ENCODE results near the gene MYL10.

Gene MYL10

DNA sequence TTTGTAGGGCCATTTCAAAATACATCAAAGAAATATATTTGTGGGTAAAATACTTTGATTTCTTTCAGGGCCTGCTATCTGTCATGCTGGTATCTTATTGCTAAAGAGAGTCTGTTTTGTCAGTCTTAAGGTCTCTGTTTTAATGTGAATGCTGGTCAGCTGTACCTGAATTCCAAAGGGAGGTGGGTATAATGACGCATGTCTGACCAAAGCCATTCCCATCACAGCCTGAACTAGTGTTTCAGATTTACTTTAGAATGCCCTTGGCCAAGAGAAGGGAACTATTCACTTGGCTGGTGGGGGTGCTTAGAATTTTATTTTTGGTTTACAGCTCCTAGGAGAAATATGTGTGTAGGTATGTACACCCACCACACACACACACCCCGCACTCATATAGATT is 30.6 kb upstream of the MYL10 start:
- Histone ChIP-seq H3K4me1 (ENCODE audit: control insufficient read depth, low read length) (no peaks in the 10 kb centered on the region), H3F3A (ENCODE audit: control insufficient read depth, insufficient read depth) (no peaks in the 10 kb centered on the region), H3K27ac (ENCODE audit: low read depth, low read length) (no peak overlapping the region), H3K9me3 (ENCODE audit: control insufficient read depth, insufficient read depth, low read length) (0 out of 2 replicates have a peak, but pooled peaks cover 3% of the 10 kb centered on the region), H3K9me2 (replicated peaks; ENCODE audit: control insufficient read depth, low read length) (no peaks in the 10 kb centered on the region), H3K27me3 (ENCODE audit: control insufficient read depth, low read length) (peaks cover 14% of the 10 kb centered on the region; the same call in 1 of the 2 replicates), H4K20me1 (ENCODE audit: control insufficient read depth, insufficient read depth, low read depth, low read length) (no peaks in the 10 kb centered on the region; the same call in 1 of the 2 replicates), H3K36me3 (ENCODE audit: control insufficient read depth, low read length) (no peaks in the 10 kb centered on the region), H3K4me3 (ENCODE audit: low read length) (no peak overlapping the region), H3K4me2 (ENCODE audit: low read length) (no peak overlapping the region), H3K79me2 (ENCODE audit: control insufficient read depth, low read length) (no peaks in the 10 kb centered on the region)
- TF ChIP-seq EZH2phosphoT487 (IDR thresholded peaks at IDR 0.05; ENCODE audit: borderline replicate concordance, low read length): no peak
- TF ChIP-seq, protein P1, sequence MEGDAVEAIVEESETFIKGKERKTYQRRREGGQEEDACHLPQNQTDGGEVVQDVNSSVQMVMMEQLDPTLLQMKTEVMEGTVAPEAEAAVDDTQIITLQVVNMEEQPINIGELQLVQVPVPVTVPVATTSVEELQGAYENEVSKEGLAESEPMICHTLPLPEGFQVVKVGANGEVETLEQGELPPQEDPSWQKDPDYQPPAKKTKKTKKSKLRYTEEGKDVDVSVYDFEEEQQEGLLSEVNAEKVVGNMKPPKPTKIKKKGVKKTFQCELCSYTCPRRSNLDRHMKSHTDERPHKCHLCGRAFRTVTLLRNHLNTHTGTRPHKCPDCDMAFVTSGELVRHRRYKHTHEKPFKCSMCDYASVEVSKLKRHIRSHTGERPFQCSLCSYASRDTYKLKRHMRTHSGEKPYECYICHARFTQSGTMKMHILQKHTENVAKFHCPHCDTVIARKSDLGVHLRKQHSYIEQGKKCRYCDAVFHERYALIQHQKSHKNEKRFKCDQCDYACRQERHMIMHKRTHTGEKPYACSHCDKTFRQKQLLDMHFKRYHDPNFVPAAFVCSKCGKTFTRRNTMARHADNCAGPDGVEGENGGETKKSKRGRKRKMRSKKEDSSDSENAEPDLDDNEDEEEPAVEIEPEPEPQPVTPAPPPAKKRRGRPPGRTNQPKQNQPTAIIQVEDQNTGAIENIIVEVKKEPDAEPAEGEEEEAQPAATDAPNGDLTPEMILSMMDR (IDR thresholded peaks at IDR 0.05; ENCODE audit: low read depth, low read length, poor library complexity, severe bottlenecking): no peak

DNA sequence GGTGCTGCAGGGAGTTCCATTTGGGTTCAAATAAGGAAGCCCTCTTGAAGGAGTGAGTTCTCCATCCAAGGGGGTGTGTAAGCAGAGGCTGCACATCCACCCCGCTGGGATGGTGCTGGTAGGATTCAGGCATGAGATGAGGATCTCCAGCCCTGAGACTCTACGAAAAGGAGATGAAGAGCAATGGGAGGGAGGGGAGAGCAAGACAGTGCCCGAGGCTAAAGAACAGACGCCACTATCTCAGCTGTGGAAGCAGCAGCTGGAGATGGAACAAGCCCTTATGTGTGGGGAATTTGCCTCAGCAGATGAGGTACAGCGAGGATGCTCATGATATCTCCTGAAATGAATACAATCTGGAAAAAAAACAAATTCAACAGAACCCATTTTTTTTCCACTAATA is 28.1 kb upstream of the MYL10 start:
- no peaks in the 10 kb centered on the region; the same call in 1 of the 2 replicates for H4K20me1 ChIP-seq (ENCODE audit: control insufficient read depth, insufficient read depth, low read depth, low read length)
- no peak overlapping the region for H3K4me3 ChIP-seq (ENCODE audit: low read length)
- H3K9me2 ChIP-seq (replicated peaks; ENCODE audit: control insufficient read depth, low read length): no peaks in the 10 kb centered on the region
- no peaks in the 10 kb centered on the region for H3F3A ChIP-seq (ENCODE audit: control insufficient read depth, insufficient read depth)
- H3K9me3 ChIP-seq (ENCODE audit: control insufficient read depth, insufficient read depth, low read length): no peaks in the 10 kb centered on the region
- H3K4me2 ChIP-seq (ENCODE audit: low read length): no peak overlapping the region
- H3K79me2 ChIP-seq (ENCODE audit: control insufficient read depth, low read length): no peaks in the 10 kb centered on the region
- no peaks in the 10 kb centered on the region for H3K4me1 ChIP-seq (ENCODE audit: control insufficient read depth, low read length)
- H3K36me3 ChIP-seq (ENCODE audit: control insufficient read depth, low read length): no peaks in the 10 kb centered on the region
- TF ChIP-seq, protein P1 (IDR thresholded peaks at IDR 0.05; ENCODE audit: low read depth, low read length, poor library complexity, severe bottlenecking): no peak
- TF ChIP-seq EZH2phosphoT487 (IDR thresholded peaks at IDR 0.05; ENCODE audit: borderline replicate concordance, low read length): no peak
- H3K27me3 ChIP-seq (ENCODE audit: control insufficient read depth, low read length): peaks cover 21% of the 10 kb centered on the region
- H3K27ac ChIP-seq (ENCODE audit: low read depth, low read length): no peak overlapping the region

DNA sequence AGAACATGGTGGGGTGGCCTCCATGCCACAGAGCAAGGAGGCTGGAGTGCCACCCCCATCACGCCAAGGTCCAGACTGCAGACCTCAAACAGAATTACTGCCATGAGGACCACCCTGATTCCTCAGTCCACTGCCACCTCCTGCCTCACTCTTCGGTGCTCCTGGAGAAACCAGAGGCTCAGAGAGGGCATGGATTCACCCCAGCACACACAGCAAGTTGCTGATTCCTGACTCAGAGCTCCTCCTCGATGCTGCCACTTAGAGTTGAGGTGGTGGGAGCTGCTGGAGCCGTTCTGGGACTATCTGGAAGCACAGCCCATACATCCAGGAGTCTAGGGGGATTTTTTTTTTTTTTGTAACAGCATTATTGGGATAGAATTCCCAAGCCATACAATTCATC is 22.0 kb upstream of the MYL10 start:
- no peaks in the 10 kb centered on the region; the same call in 1 of the 2 replicates for H4K20me1 ChIP-seq (ENCODE audit: control insufficient read depth, insufficient read depth, low read depth, low read length)
- no peak overlapping the region for H3K4me3 ChIP-seq (ENCODE audit: low read length)
- no peak for TF ChIP-seq EZH2phosphoT487 (IDR thresholded peaks at IDR 0.05; ENCODE audit: borderline replicate concordance, low read length)
- TF ChIP-seq, protein P1 (IDR thresholded peaks at IDR 0.05; ENCODE audit: low read depth, low read length, poor library complexity, severe bottlenecking): no peak
- H3F3A ChIP-seq (ENCODE audit: control insufficient read depth, insufficient read depth): no peaks in the 10 kb centered on the region
- H3K4me1 ChIP-seq (ENCODE audit: control insufficient read depth, low read length): peaks cover 7% of the 10 kb centered on the region
- no peaks in the 10 kb centered on the region for H3K9me3 ChIP-seq (ENCODE audit: control insufficient read depth, insufficient read depth, low read length)
- no peaks in the 10 kb centered on the region for H3K9me2 ChIP-seq (replicated peaks; ENCODE audit: control insufficient read depth, low read length)
- peak overlapping the region; percentile 22; the same call in 1 of the 2 replicates for H3K4me2 ChIP-seq (ENCODE audit: low read length)
- H3K36me3 ChIP-seq (ENCODE audit: control insufficient read depth, low read length): no peaks in the 10 kb centered on the region
- no peaks in the 10 kb centered on the region for H3K79me2 ChIP-seq (ENCODE audit: control insufficient read depth, low read length)
- H3K27ac ChIP-seq (ENCODE audit: low read depth, low read length): no peak overlapping the region
- H3K27me3 ChIP-seq (ENCODE audit: control insufficient read depth, low read length): peaks cover 33% of the 10 kb centered on the region
